ENCODE results near the gene NSUN4. TPM values are rescaled to one million over a fixed set of nuclear protein-coding genes. Genes with fewer than 3 reads are reported as not detected.
"Not testable (repeated sequence)": the region's sequence is repeated elsewhere in the genome, so short reads cannot be mapped to it uniquely, and the experiment has no call there.

Gene NSUN4
- total RNA-seq, 1 experiment from 2014 or later, result 20.4 TPM

- H3K79me2 ChIP-seq (ENCODE audit: insufficient read depth, low read length); H3K23ac ChIP-seq (ENCODE audit: insufficient read length, low read depth, low read length); H3K27ac ChIP-seq (ENCODE audit: insufficient read length, low read depth, low read length); H3T11ph ChIP-seq (ENCODE audit: low read length); H3K18ac ChIP-seq (ENCODE audit: insufficient read length, low read depth, low read length); H4K8ac ChIP-seq (replicated peaks; ENCODE audit: insufficient read length, low read depth, low read length); H2BK12ac ChIP-seq (ENCODE audit: insufficient read length, low read depth, low read length); H3K4ac ChIP-seq (ENCODE audit: low read depth, low read length); H2BK15ac ChIP-seq (ENCODE audit: low read depth, low read length); H3K36me3 Mint-ChIP-seq (ENCODE audit: insufficient read depth in 1 of 3, low read depth in 3 of 3); H4K91ac ChIP-seq (ENCODE audit: insufficient read length, low read depth, low read length); H3K4me3 Mint-ChIP-seq; H3K14ac ChIP-seq (ENCODE audit: insufficient read depth, low read length); H4K20me1 ChIP-seq (ENCODE audit: control insufficient read depth, insufficient read depth, insufficient read length); H2BK5ac ChIP-seq (ENCODE audit: insufficient read length, low read length); H3K27me3 Mint-ChIP-seq (ENCODE audit: low read depth); H4K5ac ChIP-seq (ENCODE audit: insufficient read length, low read depth, low read length); H3K79me1 ChIP-seq (ENCODE audit: insufficient read depth, low read depth, low read length, poor library complexity, severe bottlenecking); H3K4me1 ChIP-seq (ENCODE audit: insufficient read depth, low read length); H2AFZ ChIP-seq (ENCODE audit: low read length); H2BK20ac ChIP-seq (ENCODE audit: low read depth, low read length, poor library complexity, severe bottlenecking); H3K27me3 ChIP-seq (ENCODE audit: insufficient read depth, low read length); DNase-seq; H3K4me2 ChIP-seq (ENCODE audit: insufficient read depth, insufficient read length, low read length); H3K23me2 ChIP-seq (ENCODE audit: insufficient read length, low read depth, low read length, poor library complexity, severe bottlenecking); H3K9ac ChIP-seq (ENCODE audit: extremely low read depth, insufficient read length, low read length); H3K56ac ChIP-seq (ENCODE audit: insufficient read length, low read depth, low read length); H3K9me3 Mint-ChIP-seq; H2BK120ac ChIP-seq (ENCODE audit: low read depth, low read length, poor library complexity, severe bottlenecking); H3K9me3 ChIP-seq (ENCODE audit: control insufficient read depth, low read depth, low read length); H2AK5ac ChIP-seq (ENCODE audit: insufficient read length, low read length): not testable (repeated sequence)
- peak overlapping the region; percentile 23 to 77 (median 31); a peak in 3 of 7 replicates for H3K27ac Mint-ChIP-seq
- WGBS (ENCODE audit: extremely low coverage, insufficient read length, low lambda C conversion rate), result no CpG with 5 or more reads among the region's 7 CpGs
- peaks cover 36 to 39% of the 10 kb centered on the region in 2 experiments for H3K4me1 Mint-ChIP-seq
These were observed 10.8 kb upstream of the NSUN4 start for GRCh38 chr1:46329807-46330206.

- H2BK15ac ChIP-seq (ENCODE audit: low read depth, low read length); H4K5ac ChIP-seq (ENCODE audit: insufficient read length, low read depth, low read length); H4K20me1 ChIP-seq (ENCODE audit: control insufficient read depth, insufficient read depth, insufficient read length): not testable (repeated sequence)
These were observed 10.2 kb upstream of the NSUN4 start for GRCh38 chr1:46330381-46330780.

More at GRCh38 chr1:46330381-46330780, 10.2 kb upstream of the NSUN4 start:
- H3K9me3 ChIP-seq (ENCODE audit: control insufficient read depth, low read depth, low read length); H2BK20ac ChIP-seq (ENCODE audit: low read depth, low read length, poor library complexity, severe bottlenecking); H3K9ac ChIP-seq (ENCODE audit: extremely low read depth, insufficient read length, low read length); H3K36me3 Mint-ChIP-seq (ENCODE audit: insufficient read depth in 1 of 3, low read depth in 3 of 3); H3K27ac ChIP-seq (ENCODE audit: insufficient read length, low read depth, low read length); H3K9me3 Mint-ChIP-seq; H3K27me3 ChIP-seq (ENCODE audit: insufficient read depth, low read length); H3K56ac ChIP-seq (ENCODE audit: insufficient read length, low read depth, low read length); H3K23me2 ChIP-seq (ENCODE audit: insufficient read length, low read depth, low read length, poor library complexity, severe bottlenecking); H2BK120ac ChIP-seq (ENCODE audit: low read depth, low read length, poor library complexity, severe bottlenecking); H3T11ph ChIP-seq (ENCODE audit: low read length); H3K27me3 Mint-ChIP-seq (ENCODE audit: low read depth); DNase-seq; H3K4me2 ChIP-seq (ENCODE audit: insufficient read depth, insufficient read length, low read length); H4K8ac ChIP-seq (replicated peaks; ENCODE audit: insufficient read length, low read depth, low read length); H2AK5ac ChIP-seq (ENCODE audit: insufficient read length, low read length); H3K14ac ChIP-seq (ENCODE audit: insufficient read depth, low read length); H3K18ac ChIP-seq (ENCODE audit: insufficient read length, low read depth, low read length); H3K79me2 ChIP-seq (ENCODE audit: insufficient read depth, low read length); H3K23ac ChIP-seq (ENCODE audit: insufficient read length, low read depth, low read length); H2AFZ ChIP-seq (ENCODE audit: low read length); H2BK12ac ChIP-seq (ENCODE audit: insufficient read length, low read depth, low read length); H2BK5ac ChIP-seq (ENCODE audit: insufficient read length, low read length); H3K4me1 ChIP-seq (ENCODE audit: insufficient read depth, low read length); H3K4ac ChIP-seq (ENCODE audit: low read depth, low read length); H4K91ac ChIP-seq (ENCODE audit: insufficient read length, low read depth, low read length); H3K79me1 ChIP-seq (ENCODE audit: insufficient read depth, low read depth, low read length, poor library complexity, severe bottlenecking): not testable (repeated sequence)
- Mint-ChIP-seq H3K4me3 (0 out of 5 replicates have a peak overlapping the region, but pooled peaks of 1 of the 2 experiments have one; percentile 5), H3K27ac (peak overlapping the region in 2 of 3 experiments; percentile 14 to 23; a peak in 2 of 7 replicates), H3K4me1 (peaks cover 36 to 39% of the 10 kb centered on the region in 2 experiments)
- WGBS (ENCODE audit: extremely low coverage, insufficient read length, low lambda C conversion rate), result no CpG with 5 or more reads among the region's 2 CpGs
